ENCODE results near the gene TBX2.

GRCh38 chr17:61418449-61418848 is 18.8 kb downstream of the TBX2 start:
- no peak for TF ChIP-seq CTCF (conservative IDR thresholded peaks at IDR 0.05 in 1 of 2, IDR thresholded peaks at IDR 0.05 in 1 of 2; ENCODE audit: low read depth in 1 of 2, low read length in 2 of 2)
- no peak for TF ChIP-seq EZH2 (IDR thresholded peaks at IDR 0.05; ENCODE audit: low read length, missing control alignments)
